GM18951 (cell line): ENCODE results near the gene PIEZO2.

ENCODE experiments used
- POLR2A ChIP-seq: IDR thresholded peaks from 4 replicates; pipeline ENCODE4 v1.6.1; 2011; ENCODE audit warnings: mild to moderate bottlenecking; ENCODE audit not compliant: insufficient read length, insufficient read depth; ENCODE audit errors: extremely low read depth
- in situ Hi-C: fragments of 300-500 bp; cut with MboI; formaldehyde crosslinking; loops from one replicate; pipeline ENCODE4 v1.12.0; 2022; ENCODE audit warnings: low sequenced_read_pairs, mixed read lengths, inconsistent platforms; ENCODE audit not compliant: unreplicated experiment

Gene PIEZO2

DNA sequence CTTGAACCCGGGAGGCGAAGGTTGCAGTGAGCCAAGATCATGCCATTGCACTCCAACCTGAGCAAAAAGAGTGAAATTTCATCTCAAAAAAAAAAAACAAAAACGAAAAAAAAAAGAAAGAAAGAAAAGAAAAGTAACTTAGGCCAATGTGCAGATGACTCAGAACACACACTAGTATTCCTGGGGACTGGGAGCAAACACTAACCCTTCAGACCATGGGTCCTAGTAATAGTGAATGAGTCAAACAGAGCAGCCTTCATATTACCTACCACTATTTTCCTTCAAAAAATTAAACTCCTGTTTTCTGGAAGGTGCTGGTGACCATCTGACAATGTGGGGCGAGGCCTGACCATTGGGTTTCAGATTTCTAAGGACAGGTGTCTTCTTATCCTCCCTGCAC is 253.4 kb downstream of the PIEZO2 start:
- in situ Hi-C loops = no loop called here
- no peak for TF ChIP-seq POLR2A

DNA sequence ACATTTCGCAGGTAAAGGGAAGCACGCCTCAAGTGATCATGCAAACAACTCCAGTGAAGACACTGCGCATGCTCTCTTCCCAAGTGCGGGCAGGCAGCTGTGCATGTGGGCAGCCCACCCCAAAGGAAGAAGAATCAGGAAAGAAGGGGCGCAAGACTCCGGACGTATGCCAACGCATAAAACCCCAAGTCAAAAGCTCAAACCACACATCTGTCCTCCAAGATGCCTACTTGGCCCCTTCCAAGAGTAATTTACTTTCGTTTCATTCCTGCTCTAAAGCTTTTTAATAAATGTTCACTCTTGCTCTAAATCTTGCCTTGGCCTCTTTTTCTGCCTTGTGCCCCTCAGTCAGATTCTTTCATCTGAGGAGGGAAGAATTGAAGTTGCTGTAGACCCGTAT is 254.9 kb downstream of the PIEZO2 start:
- in situ Hi-C loops = no loop called here
- no peak for TF ChIP-seq POLR2A

DNA sequence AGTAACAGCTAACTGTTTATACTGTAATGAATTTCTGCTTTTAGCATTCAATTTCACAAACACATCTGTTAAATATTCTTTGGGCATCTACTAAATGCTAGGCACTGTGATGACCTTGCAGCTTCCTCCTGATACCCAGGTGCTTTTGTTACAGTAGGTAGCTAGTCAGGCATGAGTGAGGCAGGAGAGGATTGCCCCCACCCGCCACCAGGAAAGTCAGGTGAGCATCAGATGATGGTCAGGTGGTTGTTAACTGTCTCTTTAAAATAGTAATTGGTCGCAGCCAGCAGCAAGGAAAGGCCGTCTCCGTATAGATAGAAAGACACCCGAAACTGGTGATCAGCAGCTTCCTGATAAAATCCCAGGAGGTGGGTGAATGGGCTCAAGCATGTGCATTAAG is 255.6 kb downstream of the PIEZO2 start:
- TF ChIP-seq POLR2A = no peak
- in situ Hi-C loops = no loop called here

DNA sequence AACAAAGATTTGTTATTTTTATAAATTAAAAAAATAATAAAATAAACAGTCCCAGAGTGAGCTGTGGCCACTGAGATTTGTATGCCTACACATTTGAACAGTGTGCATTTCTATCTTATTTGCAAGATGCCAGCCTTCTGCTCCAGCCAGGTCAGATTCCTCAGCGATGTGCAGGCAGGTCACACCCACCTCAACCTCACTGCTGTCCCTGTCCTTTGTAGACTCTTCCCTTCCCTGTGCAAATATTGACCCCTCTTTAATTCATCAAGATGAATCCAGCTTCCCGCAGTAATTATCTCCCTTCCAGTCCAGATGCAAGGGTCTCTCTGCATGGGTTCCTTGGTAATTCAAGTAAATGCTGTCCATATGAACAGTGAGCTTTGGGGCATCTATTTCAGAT is 256.2 kb downstream of the PIEZO2 start:
- TF ChIP-seq POLR2A = no peak
- in situ Hi-C loops = no loop called here

DNA sequence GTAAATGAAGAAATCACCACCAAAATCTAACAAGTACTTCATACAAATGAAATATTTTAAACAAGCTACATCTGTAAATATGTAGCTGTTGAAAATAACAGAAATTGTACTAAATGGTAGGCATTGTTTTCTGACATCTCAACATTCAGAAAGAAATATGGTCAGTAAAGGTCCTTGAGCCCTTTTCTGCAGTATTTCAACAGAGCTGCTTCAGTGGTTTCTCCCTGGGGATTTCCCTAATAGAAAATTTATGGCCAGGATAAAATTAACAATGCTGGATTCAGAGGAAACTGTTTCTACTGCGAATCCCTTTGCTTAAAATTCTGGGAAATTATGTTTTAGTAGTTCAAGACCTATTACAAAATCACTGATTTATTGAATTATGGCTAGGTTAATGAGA is 256.6 kb downstream of the PIEZO2 start:
- no peak for TF ChIP-seq POLR2A
- in situ Hi-C loops = no loop called here

DNA sequence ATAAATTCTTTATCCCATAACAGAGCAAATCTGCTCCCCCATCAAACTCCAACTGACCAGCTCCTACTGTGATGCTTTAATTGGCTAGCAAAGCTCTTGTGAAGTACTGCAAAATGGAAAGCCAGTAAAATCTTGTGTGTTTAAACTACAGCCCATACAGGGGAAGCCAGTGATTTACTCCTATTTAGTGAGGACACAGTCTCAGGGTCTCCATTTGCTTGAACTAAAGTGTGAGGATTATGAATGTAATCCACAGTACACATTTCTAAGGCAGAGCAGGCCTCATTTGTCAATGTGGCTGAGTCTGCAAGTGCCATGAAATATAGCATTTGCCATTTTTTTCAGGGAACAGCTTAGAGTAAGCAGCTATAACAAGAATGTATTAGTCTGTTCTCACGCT is 259.3 kb downstream of the PIEZO2 start:
- no peak for TF ChIP-seq POLR2A
- in situ Hi-C loops = no loop called here

DNA sequence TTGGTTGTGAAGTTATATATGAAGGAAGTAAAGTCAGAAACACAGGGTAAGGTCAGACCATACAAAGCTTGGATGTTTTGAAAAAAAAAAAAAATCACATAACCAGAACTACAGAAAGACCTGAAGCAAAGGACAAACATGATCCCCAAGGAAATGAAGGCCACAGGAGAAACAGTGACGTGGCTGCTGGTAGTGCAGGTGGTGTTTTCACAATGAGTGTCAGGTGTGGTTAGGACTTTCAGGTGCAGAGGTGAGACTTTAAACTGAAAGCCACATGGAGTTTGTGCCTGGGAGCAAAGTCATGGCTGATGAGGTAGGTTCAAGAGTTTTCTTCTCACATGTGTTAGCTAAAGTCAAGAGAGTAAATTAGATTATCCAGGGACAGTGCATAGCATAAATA is 270.7 kb downstream of the PIEZO2 start:
- TF ChIP-seq POLR2A = no peak
- in situ Hi-C loops = no loop called here

DNA sequence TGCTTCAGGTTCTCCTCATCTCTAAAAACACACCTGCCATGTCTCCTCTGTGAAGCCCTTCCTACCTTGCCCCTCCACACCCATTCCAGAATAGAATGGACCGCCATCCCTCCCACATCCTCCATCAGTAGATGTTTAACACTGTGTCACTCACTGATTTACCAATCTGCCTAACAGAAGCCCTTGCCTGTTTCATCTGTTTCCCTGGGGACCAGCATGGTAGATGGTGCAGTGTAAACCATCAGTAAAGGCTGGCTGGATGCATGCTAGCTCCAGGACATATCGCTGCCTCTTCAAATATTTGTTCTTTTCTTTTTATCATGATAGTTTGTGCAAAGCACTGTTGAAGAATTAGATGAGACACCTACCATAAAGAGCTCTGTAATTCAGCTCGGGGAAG is 271.4 kb downstream of the PIEZO2 start:
- TF ChIP-seq POLR2A = no peak
- in situ Hi-C loops = no loop called here

DNA sequence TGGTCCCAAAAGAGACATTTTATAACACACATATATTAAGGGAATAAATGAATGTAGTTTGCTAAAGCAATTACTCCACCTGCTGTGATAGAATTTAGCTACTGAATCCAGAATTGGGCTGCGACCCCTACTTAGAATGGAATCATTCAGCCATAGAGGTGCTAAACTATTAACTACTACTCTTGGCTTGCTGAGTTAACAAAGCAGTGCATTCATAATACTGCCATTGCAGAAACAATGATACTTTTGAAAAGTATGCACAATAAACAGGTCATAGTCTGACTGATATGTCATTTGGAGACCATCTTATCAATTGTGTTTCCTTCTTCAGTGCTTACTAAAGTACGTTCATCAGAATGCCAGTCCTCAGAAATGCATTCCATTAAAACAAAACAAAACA is 273.6 kb downstream of the PIEZO2 start:
- no peak for TF ChIP-seq POLR2A
- in situ Hi-C loops = no loop called here

DNA sequence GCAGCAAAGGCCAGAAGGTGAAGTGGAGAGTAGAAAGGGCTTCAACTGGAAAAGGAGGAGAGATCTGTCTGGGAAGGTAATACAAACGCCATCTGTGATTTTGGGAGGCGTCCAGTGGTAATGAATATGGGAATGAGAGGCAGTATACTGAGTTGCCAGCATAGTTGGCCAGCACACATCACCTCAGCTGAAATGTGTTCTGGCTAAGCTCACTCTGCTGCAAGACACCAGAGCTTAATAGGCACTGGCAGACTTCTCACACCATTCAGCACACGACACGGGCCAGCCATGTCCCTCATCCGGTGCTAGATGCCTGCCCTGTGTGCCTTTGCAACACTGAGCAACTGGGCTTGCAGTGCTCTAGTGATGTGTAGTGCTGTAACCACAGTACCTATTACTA is 277.1 kb downstream of the PIEZO2 start:
- TF ChIP-seq POLR2A = no peak
- in situ Hi-C loops = no loop called here

DNA sequence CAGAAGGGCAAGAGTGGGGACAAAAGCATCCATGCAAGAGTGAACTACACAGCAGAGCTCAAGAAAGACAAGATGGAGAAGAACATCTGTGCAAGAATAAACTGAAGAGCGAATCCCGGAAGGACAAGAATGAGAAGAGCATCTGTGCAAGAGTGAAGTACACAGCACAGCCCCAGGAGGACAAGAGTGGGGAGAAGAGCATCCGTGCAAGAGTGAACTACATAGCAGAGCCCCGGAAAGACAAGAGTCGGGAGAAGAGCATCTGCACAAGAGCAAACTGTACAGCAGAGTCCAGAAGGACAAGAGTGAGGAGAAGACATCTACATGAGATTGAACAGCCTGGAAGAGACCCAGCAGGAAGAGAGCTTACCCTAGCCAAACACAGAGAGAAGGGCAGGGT is 284.6 kb downstream of the PIEZO2 start:
- no peak for TF ChIP-seq POLR2A
- in situ Hi-C loops = no loop called here

DNA sequence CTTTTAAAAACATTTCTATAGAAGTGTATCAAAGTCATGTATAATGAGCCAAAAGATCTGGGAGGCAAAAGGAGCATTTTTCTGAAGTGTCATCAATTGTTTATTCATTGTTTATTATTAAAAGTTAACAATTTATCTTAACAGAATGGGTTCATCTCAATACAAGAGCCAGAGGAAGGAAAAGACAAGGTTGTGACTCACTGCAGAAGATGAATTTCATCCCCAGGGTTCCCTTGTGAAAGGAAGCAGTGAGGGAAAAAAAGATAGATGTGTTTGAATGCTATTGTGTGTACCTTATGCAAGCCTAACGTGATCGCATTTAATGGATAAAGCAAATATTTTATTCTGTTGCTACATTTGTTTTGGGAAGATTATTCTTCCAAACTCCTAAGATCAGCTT is 286.3 kb downstream of the PIEZO2 start:
- no peak for TF ChIP-seq POLR2A
- in situ Hi-C loops = no loop called here

DNA sequence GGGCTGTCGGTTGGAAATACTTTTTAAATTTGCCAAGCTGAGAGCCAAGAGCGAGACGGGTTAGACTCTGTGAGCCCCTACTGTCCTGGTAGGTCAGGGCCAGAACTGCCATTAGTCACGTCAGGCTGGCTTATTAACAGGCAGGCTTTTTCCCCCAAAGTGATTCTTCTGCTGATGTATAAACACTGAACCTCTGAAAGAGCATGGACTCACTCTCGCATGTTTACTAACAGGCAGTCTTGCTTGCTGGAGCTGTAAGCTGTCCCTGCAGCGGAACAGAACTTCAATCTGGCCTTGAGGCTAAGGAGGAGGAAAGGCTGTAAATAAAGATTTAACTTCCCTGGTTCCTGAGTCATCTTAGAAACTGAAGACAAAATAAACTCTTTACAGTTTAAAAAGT is 288.4 kb downstream of the PIEZO2 start:
- in situ Hi-C loops = no loop called here
- TF ChIP-seq POLR2A = no peak

DNA sequence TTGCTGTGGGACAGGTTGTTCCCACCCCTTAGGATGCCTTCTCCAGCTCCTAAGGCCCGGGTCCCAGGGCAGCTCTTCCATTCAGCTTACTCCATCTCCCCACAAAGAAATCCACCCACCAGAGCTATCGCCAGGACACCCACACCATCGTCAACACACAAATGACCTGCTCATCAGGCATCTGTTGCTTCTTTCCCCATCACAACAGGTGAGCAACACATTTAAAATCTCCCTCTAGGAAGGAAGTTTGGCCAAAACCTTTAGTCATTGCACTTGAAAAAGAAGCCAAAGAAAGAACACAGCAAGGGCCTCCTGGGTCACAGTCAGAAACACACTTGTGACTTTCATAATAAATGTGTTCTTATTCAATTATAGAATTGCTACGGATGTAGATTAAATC is 289.0 kb downstream of the PIEZO2 start:
- TF ChIP-seq POLR2A = no peak
- in situ Hi-C loops = no loop called here

DNA sequence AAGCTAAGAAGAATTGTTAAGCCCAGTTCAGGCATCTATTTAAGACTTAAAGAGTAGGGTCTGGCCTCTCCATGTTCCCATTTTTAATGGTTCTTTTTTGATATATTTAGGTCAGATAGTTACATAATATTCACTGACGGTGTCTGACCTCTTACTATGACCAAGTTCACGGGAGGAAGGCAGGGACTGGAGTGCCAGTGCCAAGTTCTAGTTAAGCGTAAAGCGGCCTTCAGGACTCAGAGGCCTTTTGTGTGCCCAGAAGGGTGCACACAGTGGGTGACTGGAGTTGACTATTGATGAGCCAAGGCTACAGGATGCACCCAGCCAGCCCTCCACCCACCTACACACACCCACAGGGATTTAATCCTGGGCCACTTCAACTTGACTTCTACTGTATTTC is 290.9 kb downstream of the PIEZO2 start:
- TF ChIP-seq POLR2A = no peak
- in situ Hi-C loops = loop anchor here (5.0 kb wide), 1 partner anchor 184 kb away; no protein-coding TSS in a partner anchor
